IMR-90 (cell line): ENCODE results near the gene XKRX. TPM values are rescaled to one million over a fixed set of nuclear protein-coding genes. Genes with fewer than 3 reads are reported as not detected.

Experiments
- ATAC-seq: fragments of 200-7000 bp; cut with Tn5 transposase; 2 replicates; pipeline ENCODE4 v1.9.1; 2020; ENCODE audit warnings: low read depth, mild to moderate bottlenecking, moderate library complexity
- BruUV-seq: library from RNA; stranded (reverse); fragments of 400-500 nt; replicated peaks from 2 replicates; lab custom pipeline; 2021; lab: Mats Ljungman, UMichigan
- CTCF ChIA-PET: fragments of 300-600 bp; formaldehyde crosslinking; extraction: SDS; loops from one replicate; lab custom pipeline; 2021; ENCODE audit warnings: antibody characterized with exemption; lab: Yijun Ruan, JAX
- POLR2A ChIA-PET: fragments of 300-600 bp; sonication (Branson Sonifier 250); formaldehyde crosslinking; loops from one replicate; lab custom pipeline; 2022; ENCODE audit warnings: antibody characterized with exemption; ENCODE audit not compliant: unreplicated experiment; lab: Charles Lee
- DNase-seq: peaks from one replicate; pipeline ENCODE4 v3.0.0; 2013
- H2AFZ ChIP-seq: replicated peaks from 2 replicates; pipeline ENCODE3; 2013; ENCODE audit warnings: low read length, mild to moderate bottlenecking; ENCODE audit not compliant: poor library complexity
- H2AK5ac ChIP-seq: 2 replicates; pipeline ENCODE4 v1.6.1; 2013; ENCODE audit warnings: low read depth, low read length, inconsistent platforms
- H2AK9ac ChIP-seq: replicated peaks from 2 replicates; pipeline ENCODE3; 2013; ENCODE audit warnings: mild to moderate bottlenecking, low read depth, low read length, moderate library complexity; ENCODE audit not compliant: poor library complexity
- H2BK120ac ChIP-seq: 2 replicates; pipeline ENCODE4 v1.6.1; 2013; ENCODE audit warnings: low read depth, low read length, inconsistent platforms
- H2BK15ac ChIP-seq: 3 replicates; pipeline ENCODE4 v1.6.1; 2013; ENCODE audit warnings: low read depth, low read length, inconsistent platforms
- H2BK20ac ChIP-seq: 2 replicates; pipeline ENCODE4 v1.6.1; 2013; ENCODE audit warnings: low read depth, mild to moderate bottlenecking, inconsistent platforms, low read length, moderate library complexity
- H2BK5ac ChIP-seq: 2 replicates; pipeline ENCODE4 v1.6.1; 2013; ENCODE audit warnings: mild to moderate bottlenecking, low read depth, low read length, inconsistent platforms; ENCODE audit not compliant: poor library complexity, severe bottlenecking
- H3K14ac ChIP-seq: replicated peaks from 2 replicates; pipeline ENCODE4 v1.6.1; 2013; ENCODE audit warnings: low read depth, low read length, inconsistent platforms
- H3K18ac ChIP-seq: 2 replicates; pipeline ENCODE4 v1.6.1; 2013; ENCODE audit warnings: low read depth, low read length, control low read depth
- H3K23ac ChIP-seq: 2 replicates; pipeline ENCODE4 v1.6.1; 2013; ENCODE audit warnings: low read depth, low read length, inconsistent platforms
- H3K27ac ChIP-seq: 2 replicates; pipeline ENCODE4 v1.5.1; 2013; ENCODE audit warnings: mild to moderate bottlenecking, control low read depth, low read length; ENCODE audit not compliant: insufficient read depth
- H3K27me3 ChIP-seq: 2 replicates; pipeline ENCODE4 v1.6.1; 2013; ENCODE audit warnings: low read length; ENCODE audit not compliant: control insufficient read depth, insufficient read depth
- H3K36me3 ChIP-seq: 2 replicates; pipeline ENCODE4 v1.6.1; 2013; ENCODE audit warnings: low read length, mixed read lengths; ENCODE audit not compliant: control insufficient read depth, insufficient read depth
- H3K4ac ChIP-seq: 2 replicates; pipeline ENCODE4 v1.6.1; 2013; ENCODE audit warnings: low read depth, low read length, inconsistent platforms
- H3K4me1 ChIP-seq: 2 replicates; pipeline ENCODE4 v1.6.1; 2013; ENCODE audit warnings: low read length, mixed read lengths; ENCODE audit not compliant: control insufficient read depth, insufficient read depth
- H3K4me2 ChIP-seq: 2 replicates; pipeline ENCODE4 v1.6.1; 2013; ENCODE audit warnings: low read depth, mild to moderate bottlenecking, control low read depth, low read length, moderate library complexity
- H3K4me3 ChIP-seq: 2 replicates; pipeline ENCODE4 v1.5.1; 2013; ENCODE audit warnings: low read depth, mild to moderate bottlenecking, control low read depth, low read length, moderate library complexity; ENCODE audit not compliant: insufficient read depth
- H3K56ac ChIP-seq: 2 replicates; pipeline ENCODE4 v1.6.1; 2013; ENCODE audit warnings: low read length, inconsistent platforms; ENCODE audit not compliant: insufficient read depth; ENCODE audit errors: extremely low read depth
- H3K79me1 ChIP-seq, 2 experiments: 2 replicates each; pipeline ENCODE4 v1.6.1; 2013; ENCODE audit warnings: low read length in 2 of 2, inconsistent platforms in 1 of 2, low read depth in 1 of 2
- H3K9ac ChIP-seq: 2 replicates; pipeline ENCODE4 v1.6.1; 2013; ENCODE audit warnings: low read depth, low read length, control low read depth
- H3K9me1 ChIP-seq: 2 replicates; pipeline ENCODE4 v1.6.1; 2013; ENCODE audit warnings: low read length, inconsistent platforms; ENCODE audit not compliant: insufficient read depth
- H3K9me3 ChIP-seq: 2 replicates; pipeline ENCODE4 v1.6.1; 2013; ENCODE audit warnings: low read length; ENCODE audit not compliant: control insufficient read depth, insufficient read depth
- H4K20me1 ChIP-seq: 2 replicates; pipeline ENCODE4 v1.6.1; 2013; ENCODE audit warnings: low read length, inconsistent platforms; ENCODE audit not compliant: insufficient read depth
- H4K5ac ChIP-seq: 2 replicates; pipeline ENCODE4 v1.6.1; 2013; ENCODE audit warnings: mild to moderate bottlenecking, low read depth, low read length, control low read depth
- H4K8ac ChIP-seq, 2 experiments: 2 replicates each; pipeline ENCODE4 v1.6.1; 2013; ENCODE audit warnings: low read depth in 2 of 2, low read length in 2 of 2, control low read depth in 1 of 2, inconsistent platforms in 1 of 2
- H4K91ac ChIP-seq: 2 replicates; pipeline ENCODE4 v1.6.1; 2013; ENCODE audit warnings: low read depth, low read length, inconsistent platforms; ENCODE audit not compliant: insufficient read depth
- CEBPB ChIP-seq: IDR thresholded peaks from 2 replicates; pipeline ENCODE4 v1.6.1; 2012; ENCODE audit warnings: low read depth, low read length, improper control_type of control experiment
- CHD1 ChIP-seq: IDR thresholded peaks from 2 replicates; pipeline ENCODE4 v1.6.1; 2012; ENCODE audit warnings: low read depth, low read length, improper control_type of control experiment
- MAZ ChIP-seq: IDR thresholded peaks from 2 replicates; pipeline ENCODE4 v1.6.1; 2012; ENCODE audit warnings: low read depth, mild to moderate bottlenecking, low read length, improper control_type of control experiment, moderate library complexity, borderline replicate concordance
- MXI1 ChIP-seq: IDR thresholded peaks from 2 replicates; pipeline ENCODE4 v1.6.1; 2012; ENCODE audit warnings: low read depth, mild to moderate bottlenecking, low read length, moderate library complexity, borderline replicate concordance
- WGBS, 2 experiments: methylation state at CpG; one replicate each; pipeline versions ENCODE4 v1.1.5 to v1.1.7; 2013; ENCODE audit warnings: missing lambda C conversion rate in 2 of 2; ENCODE audit not compliant: insufficient read length in 1 of 2; ENCODE audit errors: extremely low coverage in 2 of 2; 5-methylcytosine and 5-hydroxymethylcytosine counted together
- dilution Hi-C: fragments of 300-500 bp; cut with HindIII; formaldehyde crosslinking; loops from one replicate; pipeline ENCODE4 v1.14.3; 2018; ENCODE audit warnings: low sequenced_read_pairs; ENCODE audit not compliant: unreplicated experiment
- in situ Hi-C: fragments of 300-500 bp; cut with MboI; formaldehyde crosslinking; loops from 3 replicates; pipeline ENCODE4 v1.14.3; 2019; ENCODE audit warnings: low sequenced_read_pairs, inconsistent platforms, mixed read lengths
- intact Hi-C: fragments of 100-400 bp; cut with micrococcal nuclease; formaldehyde crosslinking; loops from 2 replicates; pipeline ENCODE4 v1.10.0; 2022
- polyA plus RNA-seq, 3 experiments: library from polyadenylated mRNA; depleted of rRNA; stranded (reverse); fragments of >200 nt; gene quantifications; 2 replicates each; pipeline ENCODE4 v1.2.3, GENCODE V29; 2012; ENCODE audit warnings: low replicate concordance in 1 of 3
- total RNA-seq: library from RNA; depleted of rRNA; stranded (reverse); fragments of >200 nt; gene quantifications from 2 replicates; pipeline ENCODE4 v1.2.3, GENCODE V29; 2012

Gene XKRX
- total and polyA plus RNA-seq, 2 of the 4 experiments (the other 2 are of a cell fraction) = 0.39 to 0.90 TPM

DNA sequence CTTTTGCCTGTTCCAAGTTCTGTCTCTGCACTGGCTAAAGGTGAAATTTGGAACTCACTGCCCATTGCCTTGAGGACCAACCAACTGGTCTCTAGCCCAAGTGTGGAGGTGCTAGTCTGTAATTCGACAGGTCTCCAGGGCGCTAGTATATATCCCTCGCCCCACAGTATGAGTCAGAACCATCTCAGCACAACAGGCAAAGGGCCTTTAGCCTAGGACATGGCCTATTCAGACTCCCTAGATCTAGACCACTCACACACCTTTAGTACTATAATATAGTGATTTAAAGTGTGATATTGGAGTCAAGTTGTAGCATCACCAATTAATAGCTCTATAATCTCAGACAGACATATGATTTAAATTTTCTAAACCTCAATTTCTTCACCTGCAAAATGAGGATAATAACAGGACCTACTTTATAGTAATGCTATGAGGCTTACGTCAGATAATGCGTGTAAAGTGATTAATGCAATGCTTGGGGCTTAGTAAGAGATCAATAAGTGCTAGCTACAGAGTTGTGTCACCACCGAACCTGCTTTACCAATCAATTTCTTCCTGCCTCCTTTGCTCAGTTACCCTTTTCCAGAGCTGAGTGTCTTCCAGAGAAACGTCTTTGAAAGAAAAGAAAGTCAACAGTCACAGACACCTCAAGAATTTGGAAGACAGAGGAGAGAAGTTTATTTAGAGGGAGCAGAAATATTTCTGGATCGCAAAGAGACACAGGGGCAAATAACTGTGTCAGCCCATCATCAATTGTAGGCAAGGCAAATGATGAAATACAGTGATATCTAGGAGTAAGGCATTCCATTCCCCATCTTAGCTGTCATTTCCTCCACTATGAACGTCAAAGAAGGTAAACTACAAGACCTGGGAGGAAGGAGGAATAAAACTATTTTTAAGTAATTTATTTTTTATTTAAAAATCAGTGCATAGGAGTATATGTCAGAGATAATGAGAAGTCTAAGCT lies 56.8 kb downstream of the XKRX start:
- Histone ChIP-seq H3K9ac (no peak overlapping the region), H3K27me3 (peaks cover 2% of the 10 kb centered on the region), H4K5ac (peak overlapping the region; percentile 29; the same call in 1 of the 2 replicates), H2AK9ac (no peak overlapping the region), H4K8ac (no peak overlapping the region), H3K18ac (peak overlapping the region; percentile 59), H4K91ac (peak overlapping the region; percentile 74), H3K4me2 (no peak overlapping the region), H3K9me3 (no peaks in the 10 kb centered on the region), H3K56ac (no peak overlapping the region), H3K79me1 (no peaks in the 10 kb centered on the region), H3K4ac (peak overlapping the region; percentile 56), H2AFZ (no peak overlapping the region), H3K36me3 (no peaks in the 10 kb centered on the region), H2BK120ac (no peak overlapping the region; the same call in 1 of the 2 replicates), H3K4me1 (peaks cover 2% of the 10 kb centered on the region; the same call in 1 of the 2 replicates), H4K20me1 (no peaks in the 10 kb centered on the region), H3K9me1 (peaks cover 3% of the 10 kb centered on the region; the same call in 1 of the 2 replicates), H2BK5ac (no peak overlapping the region), H3K27ac (no peak overlapping the region), H3K14ac (no peak overlapping the region), H3K4me3 (no peak overlapping the region), H3K23ac (no peak overlapping the region), H2BK20ac (peak overlapping the region; percentile 49), H2BK15ac (no peak overlapping the region; the same call in 2 of the 3 replicates), H2AK5ac (peak overlapping the region; percentile 78; the same call in 1 of the 2 replicates)
- CTCF ChIA-PET = interaction anchor here (0.5 to 1.1 kb wide), 3 partner anchors 10 to 89 kb away, joined by 3 to 7 read pairs (median 3); no protein-coding TSS in a partner anchor
- intact Hi-C loops (no loop called here), dilution Hi-C loops (no loop called here), in situ Hi-C loops (no loop called here)
- WGBS, 2 experiments = no CpG with 5 or more reads among the region's 9 CpGs
- ATAC-seq (peak; percentile 57), DNase-seq (peak; percentile 66)
- POLR2A ChIA-PET = no interaction called here
- no peak for TF ChIP-seq MXI1
- TF ChIP-seq MAZ = no peak
- peak; percentile 56; the same call in 1 of the 2 replicates for TF ChIP-seq CEBPB
- no peak for TF ChIP-seq CHD1
- BruUV-seq = no TSS peak
